Activated gamma-delta T cell (primary cell): ENCODE results near the gene GSTM4.
"Not testable (repeated sequence)": the region's sequence is repeated elsewhere in the genome, so short reads cannot be mapped to it uniquely, and the experiment has no call there.

Experiments used
- DNase-seq: peaks from one replicate; lab custom pipeline; 2025; lab: John Stamatoyannopoulos, UW

The GSTM4 gene

DNA sequence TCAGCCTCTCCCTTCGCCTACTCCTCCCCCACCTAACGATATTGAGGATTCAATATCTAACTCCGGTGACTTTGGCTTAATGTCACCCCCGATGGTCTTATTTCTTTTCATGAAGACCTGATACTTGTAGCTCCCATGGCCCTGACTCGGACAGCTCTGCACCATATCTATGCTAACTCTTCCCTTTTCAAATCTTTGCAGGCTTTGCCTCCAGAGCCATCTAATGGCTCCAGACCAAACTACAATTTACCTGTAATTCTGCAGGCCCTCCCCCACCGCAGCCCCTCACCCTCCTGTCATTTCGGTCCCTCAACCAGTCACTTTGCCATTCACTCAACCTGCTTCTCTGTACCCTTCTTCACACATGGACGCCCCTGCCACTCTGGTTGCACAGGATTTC is 48.3 kb downstream of the GSTM4 start:
- DNase-seq = no peak

DNA sequence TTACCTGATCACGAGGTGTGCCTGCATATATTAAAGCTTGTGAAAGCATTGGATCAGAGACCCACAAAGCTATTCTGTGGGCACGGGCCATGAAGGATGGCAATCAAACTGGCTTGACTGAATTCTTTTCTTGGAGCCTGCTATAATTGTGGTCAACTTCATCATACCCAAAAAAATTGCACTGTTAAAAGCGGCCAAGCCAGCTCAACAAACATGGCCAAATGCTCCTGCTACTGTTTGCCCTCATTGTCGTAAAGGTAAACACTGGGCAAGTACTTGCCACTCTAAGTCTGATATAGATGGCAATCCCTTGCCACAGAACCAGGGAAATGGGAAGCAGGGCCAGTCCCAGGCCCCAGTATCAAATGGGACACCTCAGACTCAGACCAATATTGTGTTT is 49.5 kb downstream of the GSTM4 start:
- no peak for DNase-seq

DNA sequence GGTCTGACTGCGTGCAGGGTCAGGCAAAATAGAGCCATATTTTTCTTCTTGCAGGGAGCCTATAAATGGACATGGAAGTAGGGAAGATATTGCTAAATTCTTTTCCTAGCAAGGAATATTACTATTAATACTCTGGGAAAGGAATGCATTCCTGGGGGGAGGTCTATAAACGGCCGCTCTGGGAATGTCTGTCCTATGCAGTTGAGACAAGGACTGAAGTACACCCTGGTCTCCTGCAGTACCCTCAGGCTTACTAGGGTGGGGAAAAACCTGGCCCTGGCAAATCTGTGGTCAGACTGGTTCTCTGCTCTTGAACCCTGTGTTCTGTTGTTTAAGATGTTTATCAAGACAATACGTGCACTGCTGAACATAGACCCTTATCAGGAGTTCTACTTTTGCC is 53.0 kb downstream of the GSTM4 start:
- DNase-seq = not testable (repeated sequence)

DNA sequence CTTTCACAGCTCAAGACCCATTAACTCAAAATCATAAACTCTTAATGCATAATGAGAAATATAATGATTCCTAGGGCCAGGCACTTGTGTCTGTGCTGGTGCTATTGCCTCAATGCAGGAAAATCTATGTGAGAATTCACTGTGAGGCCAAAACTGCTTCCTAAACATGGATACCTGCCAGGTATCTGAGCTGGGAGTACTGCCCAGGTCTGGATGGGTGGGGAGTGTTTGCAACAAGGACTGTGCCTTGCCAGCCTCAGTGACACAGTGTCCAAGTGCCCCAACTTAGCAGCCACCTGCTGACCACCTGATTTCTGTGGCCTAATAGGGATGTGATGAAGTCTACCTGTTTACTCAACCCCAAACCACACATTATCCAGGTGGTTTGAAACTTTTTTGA is 53.9 kb downstream of the GSTM4 start:
- not testable (repeated sequence) for DNase-seq
